DND-41 (cell line): ENCODE data around the gene LILRB4.
"Not testable (repeated sequence)": the region's sequence is repeated elsewhere in the genome, so short reads cannot be mapped to it uniquely, and the experiment has no call there.

Source experiments
- EZH2 ChIP-seq: IDR thresholded peaks from 3 replicates; pipeline ENCODE4 v1.6.1; 2012; ENCODE audit warnings: borderline replicate concordance, low read depth, mild to moderate bottlenecking, moderate library complexity, low read length, inconsistent platforms; ENCODE audit not compliant: severe bottlenecking
- TF ChIP-seq, protein P1 (sequence below): IDR thresholded peaks from 2 replicates; pipeline ENCODE4 v1.5.1; 2012; ENCODE audit warnings: borderline replicate concordance, low read length, moderate library complexity, mild to moderate bottlenecking; ENCODE audit not compliant: poor library complexity, severe bottlenecking; ENCODE audit errors: extremely low read depth

GRCh38 chr19:54631489-54632337, 31.1 kb upstream of the LILRB4 start:
- TF ChIP-seq, protein P1, sequence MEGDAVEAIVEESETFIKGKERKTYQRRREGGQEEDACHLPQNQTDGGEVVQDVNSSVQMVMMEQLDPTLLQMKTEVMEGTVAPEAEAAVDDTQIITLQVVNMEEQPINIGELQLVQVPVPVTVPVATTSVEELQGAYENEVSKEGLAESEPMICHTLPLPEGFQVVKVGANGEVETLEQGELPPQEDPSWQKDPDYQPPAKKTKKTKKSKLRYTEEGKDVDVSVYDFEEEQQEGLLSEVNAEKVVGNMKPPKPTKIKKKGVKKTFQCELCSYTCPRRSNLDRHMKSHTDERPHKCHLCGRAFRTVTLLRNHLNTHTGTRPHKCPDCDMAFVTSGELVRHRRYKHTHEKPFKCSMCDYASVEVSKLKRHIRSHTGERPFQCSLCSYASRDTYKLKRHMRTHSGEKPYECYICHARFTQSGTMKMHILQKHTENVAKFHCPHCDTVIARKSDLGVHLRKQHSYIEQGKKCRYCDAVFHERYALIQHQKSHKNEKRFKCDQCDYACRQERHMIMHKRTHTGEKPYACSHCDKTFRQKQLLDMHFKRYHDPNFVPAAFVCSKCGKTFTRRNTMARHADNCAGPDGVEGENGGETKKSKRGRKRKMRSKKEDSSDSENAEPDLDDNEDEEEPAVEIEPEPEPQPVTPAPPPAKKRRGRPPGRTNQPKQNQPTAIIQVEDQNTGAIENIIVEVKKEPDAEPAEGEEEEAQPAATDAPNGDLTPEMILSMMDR = not testable (repeated sequence)
- TF ChIP-seq EZH2 = not testable (repeated sequence)
